ENCODE measurements around the gene TCERG1L.

- TF ChIP-seq CTCF (IDR thresholded peaks at IDR 0.05), result no peak
- TF ChIP-seq POLR2A (IDR thresholded peaks at IDR 0.05), result no peak
These were observed 87.4 kb downstream of the TCERG1L start for GRCh38 chr10:131224106-131224505.
